GM12874 (cell line): ENCODE results near the gene MCM6.

Experiments
- CTCF ChIP-seq: IDR thresholded peaks from 2 replicates; pipeline ENCODE4 v1.5.1; 2011; ENCODE audit warnings: low read depth, mild to moderate bottlenecking, control low read depth, low read length, moderate library complexity; ENCODE audit not compliant: insufficient read depth

The MCM6 gene

DNA sequence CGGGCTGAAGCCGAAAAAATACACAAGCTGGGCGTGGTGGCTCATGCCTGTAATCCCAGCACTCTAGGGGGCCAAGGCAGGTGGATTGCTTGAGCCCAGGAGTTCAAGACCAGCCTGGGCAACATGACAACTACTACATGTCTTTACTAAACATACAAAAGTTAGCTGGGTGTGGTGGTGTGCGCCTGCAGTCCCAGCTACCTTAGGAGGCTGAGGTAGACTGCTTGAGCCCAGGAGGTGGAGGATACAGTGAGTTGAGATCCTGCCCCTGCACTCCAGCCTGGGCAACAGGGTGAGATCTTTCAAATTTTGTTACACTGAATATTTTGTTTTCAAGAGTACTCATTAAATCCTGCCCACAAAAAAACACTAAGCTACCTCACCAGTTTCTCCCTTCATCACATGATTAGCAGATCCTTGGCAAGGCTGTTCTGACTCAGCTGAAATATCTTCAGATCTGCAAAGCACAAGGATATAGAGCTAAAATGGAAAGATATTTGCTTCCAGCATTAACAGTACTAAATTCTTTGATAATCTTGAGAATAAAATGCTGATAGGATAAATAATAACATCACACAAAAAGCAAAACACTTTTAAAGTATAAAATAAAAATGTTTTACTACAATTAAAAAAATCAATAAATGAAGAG lies 28.2 kb upstream of the MCM6 start:
- no peak for TF ChIP-seq CTCF

GRCh38 chr2:135903650-135904049 lies 27.4 kb upstream of the MCM6 start:
- TF ChIP-seq CTCF = no peak

DNA sequence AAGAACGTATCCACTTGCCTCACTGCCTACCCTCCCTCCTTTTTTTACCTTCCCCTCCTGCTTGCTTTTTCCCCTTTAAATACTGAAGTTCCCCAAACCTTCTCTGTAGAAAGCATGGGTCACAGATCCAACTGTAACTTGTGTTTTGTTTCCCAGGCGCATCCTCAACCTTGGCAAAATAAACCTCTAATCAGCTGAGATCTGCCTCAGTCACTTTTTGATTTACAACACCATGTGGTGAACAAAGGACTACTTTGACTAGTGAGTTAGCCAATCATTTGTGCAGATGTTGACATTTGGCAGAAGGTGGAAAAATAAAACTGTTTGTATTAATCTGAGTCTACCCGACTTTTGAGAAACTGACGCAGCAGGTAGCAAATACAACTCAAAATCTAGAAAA lies 23.3 kb upstream of the MCM6 start:
- TF ChIP-seq CTCF = no peak

GRCh38 chr2:135898234-135898786 lies 22.1 kb upstream of the MCM6 start:
- TF ChIP-seq CTCF = no peak

GRCh38 chr2:135894930-135895329 lies 18.7 kb upstream of the MCM6 start:
- TF ChIP-seq CTCF = no peak

- no peak for TF ChIP-seq CTCF
Observed at GRCh38 chr2:135893374-135893794, 17.1 kb upstream of the MCM6 start.

DNA sequence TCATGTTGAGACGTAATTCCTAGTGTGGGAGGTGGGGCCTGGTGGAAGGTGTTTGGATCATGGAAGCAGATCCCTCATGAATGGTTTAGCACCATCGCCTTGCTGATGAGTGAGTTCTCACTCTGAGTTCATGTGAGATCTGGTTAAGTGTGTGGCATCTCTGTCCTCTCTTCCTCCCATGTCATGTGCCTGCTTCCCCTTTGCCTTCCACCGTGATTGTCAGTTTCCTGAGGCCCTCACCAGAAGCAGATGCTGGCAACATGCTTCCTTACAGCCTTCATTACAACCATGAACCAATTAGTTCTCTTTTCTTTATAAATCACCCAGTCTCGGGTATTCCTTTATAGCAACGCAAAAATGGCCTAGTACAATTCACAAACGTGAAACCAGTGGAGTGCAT lies 14.6 kb upstream of the MCM6 start:
- no peak for TF ChIP-seq CTCF
